ENCODE measurements around the gene CPTP.

The CPTP gene

DNA sequence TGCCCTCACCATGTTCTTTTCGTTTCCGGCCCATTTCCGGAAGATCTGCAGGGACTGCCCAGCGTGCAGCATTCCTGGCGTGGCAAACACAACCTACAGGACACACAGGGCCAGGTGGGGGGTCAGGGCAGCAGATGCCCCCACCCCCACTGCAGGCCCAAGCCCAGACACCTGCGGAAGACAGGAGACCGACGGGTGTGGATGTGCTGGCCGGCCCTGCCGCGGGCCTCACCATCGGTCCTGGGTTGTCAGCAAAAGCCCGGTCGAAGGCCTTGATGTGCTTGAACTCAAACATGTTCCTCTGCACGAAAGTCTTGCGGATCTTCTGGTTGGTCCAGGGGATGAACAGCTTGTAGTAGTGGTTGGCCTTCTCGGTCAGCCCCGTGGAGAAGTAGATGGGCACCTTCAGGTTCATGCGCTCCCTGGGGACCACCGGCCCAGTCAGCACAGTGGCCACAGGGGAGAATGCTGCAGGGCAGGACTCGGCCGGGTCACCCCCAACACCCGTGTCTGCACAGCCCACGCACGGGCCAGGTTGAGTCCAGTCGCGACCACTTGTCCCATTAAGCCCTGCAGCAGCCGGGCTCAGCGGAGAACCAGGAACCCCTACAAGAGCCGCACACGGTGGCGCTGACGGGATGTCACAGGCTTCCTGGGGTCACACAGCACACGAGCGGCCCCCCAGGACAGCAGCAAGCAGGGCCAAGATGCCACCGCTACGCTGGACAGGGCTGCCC is 10.9 kb upstream of the CPTP start:
- H3K9me3 ChIP-seq (ENCODE audit: insufficient read depth, low read length, severe bottlenecking): no peaks in the 10 kb centered on the region
- peaks cover 69% of the 10 kb centered on the region for H3K79me2 ChIP-seq (ENCODE audit: insufficient read depth, low read length)
- H2AFZ ChIP-seq (ENCODE audit: low read depth, low read length): no peak overlapping the region
- H3K9ac ChIP-seq (ENCODE audit: low read depth, low read length): no peak overlapping the region
- DNase-seq (no peak), ATAC-seq (ENCODE audit: insufficient read depth, low read depth) (no peak)
- no peaks in the 10 kb centered on the region for H3K27me3 ChIP-seq (ENCODE audit: insufficient read depth, low read length, poor library complexity)
- H3K4me2 ChIP-seq (ENCODE audit: insufficient read depth, low read length): no peak overlapping the region
- peaks cover 20% of the 10 kb centered on the region for H3K4me1 ChIP-seq (ENCODE audit: insufficient read depth, low read length)
- H4K20me1 ChIP-seq (ENCODE audit: insufficient read depth, low read length): peaks cover 61% of the 10 kb centered on the region
- no peak overlapping the region for H3K4me3 ChIP-seq (ENCODE audit: low read depth in 1 of 2, low read length in 2 of 2)
- TF ChIP-seq, protein P1, sequence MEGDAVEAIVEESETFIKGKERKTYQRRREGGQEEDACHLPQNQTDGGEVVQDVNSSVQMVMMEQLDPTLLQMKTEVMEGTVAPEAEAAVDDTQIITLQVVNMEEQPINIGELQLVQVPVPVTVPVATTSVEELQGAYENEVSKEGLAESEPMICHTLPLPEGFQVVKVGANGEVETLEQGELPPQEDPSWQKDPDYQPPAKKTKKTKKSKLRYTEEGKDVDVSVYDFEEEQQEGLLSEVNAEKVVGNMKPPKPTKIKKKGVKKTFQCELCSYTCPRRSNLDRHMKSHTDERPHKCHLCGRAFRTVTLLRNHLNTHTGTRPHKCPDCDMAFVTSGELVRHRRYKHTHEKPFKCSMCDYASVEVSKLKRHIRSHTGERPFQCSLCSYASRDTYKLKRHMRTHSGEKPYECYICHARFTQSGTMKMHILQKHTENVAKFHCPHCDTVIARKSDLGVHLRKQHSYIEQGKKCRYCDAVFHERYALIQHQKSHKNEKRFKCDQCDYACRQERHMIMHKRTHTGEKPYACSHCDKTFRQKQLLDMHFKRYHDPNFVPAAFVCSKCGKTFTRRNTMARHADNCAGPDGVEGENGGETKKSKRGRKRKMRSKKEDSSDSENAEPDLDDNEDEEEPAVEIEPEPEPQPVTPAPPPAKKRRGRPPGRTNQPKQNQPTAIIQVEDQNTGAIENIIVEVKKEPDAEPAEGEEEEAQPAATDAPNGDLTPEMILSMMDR (IDR thresholded peaks at IDR 0.05; ENCODE audit: borderline replicate concordance, extremely low read depth, low read length, poor library complexity, severe bottlenecking): no peak
- no peak for TF ChIP-seq EZH2 (IDR thresholded peaks at IDR 0.05; ENCODE audit: borderline replicate concordance, low read depth, low read length, severe bottlenecking)
- peaks cover 85% of the 10 kb centered on the region for H3K36me3 ChIP-seq (ENCODE audit: insufficient read depth, low read length)
- no peak overlapping the region for H3K27ac ChIP-seq (ENCODE audit: low read length)

DNA sequence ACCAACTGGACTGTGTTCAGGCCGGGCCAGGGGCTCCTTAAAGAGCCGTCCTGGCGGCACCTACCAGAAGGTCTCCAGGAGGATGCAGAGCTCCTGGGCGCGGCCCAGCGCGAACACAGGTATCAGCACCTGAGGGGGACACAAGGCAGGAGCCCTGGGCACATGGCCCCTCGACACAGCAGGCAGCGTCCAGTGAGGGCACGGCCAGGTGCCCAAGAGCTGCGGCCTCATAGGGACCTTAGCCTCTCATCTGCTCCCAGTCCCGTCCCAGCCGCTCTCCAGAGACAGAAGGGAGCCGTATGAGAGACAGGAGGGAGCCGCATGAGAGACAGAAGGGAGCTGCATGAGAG is 10.4 kb upstream of the CPTP start:
- Histone ChIP-seq H4K20me1 (ENCODE audit: insufficient read depth, low read length) (peaks cover 66% of the 10 kb centered on the region), H3K4me2 (ENCODE audit: insufficient read depth, low read length) (no peak overlapping the region), H3K4me1 (ENCODE audit: insufficient read depth, low read length) (peaks cover 16% of the 10 kb centered on the region), H3K9ac (ENCODE audit: low read depth, low read length) (no peak overlapping the region), H3K79me2 (ENCODE audit: insufficient read depth, low read length) (peaks cover 69% of the 10 kb centered on the region), H3K27ac (ENCODE audit: low read length) (no peak overlapping the region), H3K9me3 (ENCODE audit: insufficient read depth, low read length, severe bottlenecking) (no peaks in the 10 kb centered on the region), H3K4me3 (ENCODE audit: low read depth in 1 of 2, low read length in 2 of 2) (no peak overlapping the region), H3K27me3 (ENCODE audit: insufficient read depth, low read length, poor library complexity) (no peaks in the 10 kb centered on the region), H2AFZ (ENCODE audit: low read depth, low read length) (no peak overlapping the region), H3K36me3 (ENCODE audit: insufficient read depth, low read length) (peaks cover 85% of the 10 kb centered on the region)
- DNase-seq (no peak), ATAC-seq (ENCODE audit: insufficient read depth, low read depth) (no peak)
- no peak for TF ChIP-seq EZH2 (IDR thresholded peaks at IDR 0.05; ENCODE audit: borderline replicate concordance, low read depth, low read length, severe bottlenecking)
- TF ChIP-seq, protein P1 (IDR thresholded peaks at IDR 0.05; ENCODE audit: borderline replicate concordance, extremely low read depth, low read length, poor library complexity, severe bottlenecking): no peak

DNA sequence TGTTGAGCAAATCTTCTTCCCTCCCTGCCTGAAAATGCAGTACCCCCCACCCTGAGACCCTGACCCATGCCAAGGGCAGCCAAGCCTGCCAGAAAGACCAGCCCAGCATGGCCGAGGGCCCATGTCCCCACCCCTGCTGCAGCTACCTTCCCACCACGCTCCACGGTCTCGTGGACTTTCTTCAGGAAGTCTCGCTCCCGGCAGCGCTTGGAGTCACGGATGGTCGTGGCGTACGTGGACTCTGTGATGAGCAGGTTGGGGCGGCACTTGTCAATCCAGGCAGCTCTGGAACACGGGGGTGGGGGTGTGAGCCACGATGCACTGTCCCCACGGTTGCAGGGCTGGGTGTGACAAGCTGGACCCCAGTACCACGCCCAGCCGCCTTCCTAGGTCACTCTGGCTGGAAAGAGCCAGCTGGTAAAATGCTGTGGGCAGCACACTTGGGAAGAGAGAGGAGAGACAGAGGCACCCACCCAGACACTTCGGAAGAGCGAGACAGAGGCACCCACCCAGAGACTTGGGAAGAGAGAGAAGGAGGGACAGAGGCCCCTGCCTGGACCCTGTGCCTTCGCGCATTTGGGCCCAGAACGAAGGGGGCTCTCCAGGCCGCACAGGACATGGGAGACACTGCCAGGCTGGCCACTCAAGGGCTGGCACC is 9.8 kb upstream of the CPTP start:
- DNase-seq (no peak), ATAC-seq (ENCODE audit: insufficient read depth, low read depth) (no peak)
- Histone ChIP-seq H3K9me3 (ENCODE audit: insufficient read depth, low read length, severe bottlenecking) (no peaks in the 10 kb centered on the region), H3K4me3 (ENCODE audit: low read depth in 1 of 2, low read length in 2 of 2) (no peak overlapping the region), H3K9ac (ENCODE audit: low read depth, low read length) (no peak overlapping the region), H3K27me3 (ENCODE audit: insufficient read depth, low read length, poor library complexity) (no peaks in the 10 kb centered on the region), H3K27ac (ENCODE audit: low read length) (no peak overlapping the region), H3K36me3 (ENCODE audit: insufficient read depth, low read length) (peaks cover 87% of the 10 kb centered on the region), H2AFZ (ENCODE audit: low read depth, low read length) (no peak overlapping the region), H3K79me2 (ENCODE audit: insufficient read depth, low read length) (peaks cover 69% of the 10 kb centered on the region), H4K20me1 (ENCODE audit: insufficient read depth, low read length) (peaks cover 70% of the 10 kb centered on the region), H3K4me2 (ENCODE audit: insufficient read depth, low read length) (no peak overlapping the region), H3K4me1 (ENCODE audit: insufficient read depth, low read length) (peaks cover 10% of the 10 kb centered on the region)
- TF ChIP-seq, protein P1 (IDR thresholded peaks at IDR 0.05; ENCODE audit: borderline replicate concordance, extremely low read depth, low read length, poor library complexity, severe bottlenecking): no peak
- no peak for TF ChIP-seq EZH2 (IDR thresholded peaks at IDR 0.05; ENCODE audit: borderline replicate concordance, low read depth, low read length, severe bottlenecking)

Measured in DND-41 (cell line).